Measurements from ENCODE around the gene EQTN.

DNA sequence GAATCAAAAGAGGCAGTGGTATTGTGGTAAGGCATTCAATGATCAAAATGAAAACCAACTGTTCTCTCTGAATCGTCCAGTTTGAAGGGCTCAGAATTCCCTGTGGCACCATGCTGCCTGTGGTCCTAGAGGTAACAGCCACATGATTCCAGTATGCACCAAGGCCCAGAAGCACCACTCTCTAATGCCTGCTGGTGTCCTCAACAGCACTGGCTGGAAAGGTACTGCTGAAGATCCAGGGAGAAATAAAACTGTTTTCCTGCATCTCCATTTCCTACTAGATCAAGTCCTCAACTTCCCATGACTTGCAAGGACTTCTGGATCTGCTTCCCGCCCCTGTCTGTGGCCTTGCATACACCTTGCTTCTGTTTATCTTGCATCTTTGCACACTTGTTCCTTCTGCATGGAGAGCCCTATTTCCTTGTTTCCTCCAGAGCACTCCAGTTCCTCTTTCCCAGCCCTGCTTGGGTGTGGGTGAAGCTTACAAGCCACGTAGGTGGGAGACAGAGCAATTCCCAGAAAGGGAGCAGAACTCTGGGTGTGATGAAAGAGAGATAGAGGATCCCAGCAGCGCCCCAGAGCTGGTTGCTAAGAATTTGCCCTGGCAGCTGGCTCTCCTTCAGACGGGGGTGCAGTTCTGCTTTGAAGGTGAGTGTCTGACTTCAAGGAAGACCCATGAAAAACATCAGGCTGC, 41.0 kb upstream of the EQTN start:
- TF ChIP-seq EZH2 (IDR thresholded peaks at IDR 0.05; ENCODE audit: insufficient read depth, poor library complexity, severe bottlenecking) (no peak), EZH2phosphoT487 (IDR thresholded peaks at IDR 0.05; ENCODE audit: insufficient read depth, low read depth) (no peak)
